Measurements from ENCODE around the gene COG2. TPM values are rescaled to one million over a fixed set of nuclear protein-coding genes. Genes with fewer than 3 reads are reported as not detected.

COG2 gene
- total and polyA plus RNA-seq, 2 of the 13 experiments (the other 11 are each of a cell fraction or from before 2014, with no cell fraction given) = 16.8 to 36.3 TPM

DNA sequence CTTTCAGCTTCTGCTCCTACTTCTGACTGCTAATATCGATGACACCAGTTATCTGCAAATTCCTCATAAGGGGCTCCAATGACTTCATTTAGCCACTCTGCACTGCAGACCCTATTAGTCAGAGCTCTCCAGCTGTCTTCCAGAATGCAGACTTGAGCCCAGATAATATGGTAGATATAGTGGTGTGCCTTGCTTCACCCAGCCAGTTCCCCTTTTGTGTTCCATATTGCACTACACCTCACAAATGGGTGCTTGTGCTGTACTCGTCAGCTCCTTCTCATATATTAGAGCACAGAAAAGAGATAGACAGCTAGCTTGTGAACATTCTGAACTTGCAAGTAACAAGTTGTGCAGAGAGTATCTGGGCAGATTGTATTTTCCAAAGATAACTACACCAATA lies 23.7 kb upstream of the COG2 start:
- no peaks in the 10 kb centered on the region for H3K79me2 ChIP-seq (ENCODE audit: insufficient read depth, low read length)
- in situ Hi-C loops (cut with HindIII; ENCODE audit: extremely low pct_ligation_motif_present, low pct_unique_long_range_greater_than_20kb) (no loop called here), intact Hi-C loops (cut with micrococcal nuclease; ENCODE audit: unreplicated experiment) (no loop called here)
- no peaks in the 10 kb centered on the region for H3K36me3 ChIP-seq (replicated peaks in 1 of 2; ENCODE audit: control insufficient read depth in 1 of 2, insufficient read depth in 2 of 2, low read length in 2 of 2)
- no peak overlapping the region for H3K27ac ChIP-seq (ENCODE audit: extremely low read length, insufficient read depth, low read length)
- H3K27me3 ChIP-seq (ENCODE audit: control insufficient read depth in 1 of 2, insufficient read depth in 2 of 2, low read length in 2 of 2) = peaks cover 0 to 26% of the 10 kb centered on the region in 2 experiments; a peak in 4 of 5 replicates
- H4K20me1 ChIP-seq (ENCODE audit: insufficient read depth, low read length) = no peaks in the 10 kb centered on the region
- H3K4me2 ChIP-seq (ENCODE audit: low read depth, low read length) = no peak overlapping the region
- FAIRE-seq (no peak), ATAC-seq (no peak), DNase-seq (ENCODE audit: low spot score) (no peak)
- no TSS peak for BruUV-seq (replicated peaks)
- 28% methylated on average over 2 of the region's 2 CpGs for WGBS (ENCODE audit: low lambda C conversion rate)
- ChIA-PET CTCF (ENCODE audit: low intra/inter-chr PET ratio, low total read pairs) (no interaction called here), POLR2A (no interaction called here)
- H3K9ac ChIP-seq (ENCODE audit: insufficient read depth, low read depth, low read length) = no peak overlapping the region
- no peaks in the 10 kb centered on the region for H3K9me3 ChIP-seq (ENCODE audit: low read length)
- no peak for TF ChIP-seq SNAI1 (CRISPR knock-in tag; IDR thresholded peaks at IDR 0.05; ENCODE audit: borderline replicate concordance)
- TF ChIP-seq, protein P1, sequence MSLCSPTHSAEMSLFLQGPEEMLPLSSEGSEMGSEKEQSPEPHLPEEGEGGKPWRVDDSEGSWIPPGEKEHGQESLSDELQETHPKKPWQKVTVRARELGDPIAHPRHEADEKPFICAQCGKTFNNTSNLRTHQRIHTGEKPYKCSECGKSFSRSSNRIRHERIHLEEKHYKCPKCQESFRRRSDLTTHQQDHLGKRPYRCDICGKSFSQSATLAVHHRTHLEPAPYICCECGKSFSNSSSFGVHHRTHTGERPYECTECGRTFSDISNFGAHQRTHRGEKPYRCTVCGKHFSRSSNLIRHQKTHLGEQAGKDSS (CRISPR knock-in tag; IDR thresholded peaks at IDR 0.05; ENCODE audit: borderline replicate concordance, low read depth) = no peak
- no peak for TF ChIP-seq ZNF891 (CRISPR knock-in tag; IDR thresholded peaks at IDR 0.05)
- no peak for TF ChIP-seq KDM3A (CRISPR knock-in tag; IDR thresholded peaks at IDR 0.05; ENCODE audit: low read depth)
- TF ChIP-seq PAX8 (CRISPR knock-in tag; IDR thresholded peaks at IDR 0.05; ENCODE audit: borderline replicate concordance) = no peak
- no peak for TF ChIP-seq ATRX (CRISPR knock-in tag; IDR thresholded peaks at IDR 0.05; ENCODE audit: borderline replicate concordance)
- no peak for TF ChIP-seq MED13 (CRISPR knock-in tag; IDR thresholded peaks at IDR 0.05)
- TF ChIP-seq PPARG (CRISPR knock-in tag; conservative IDR thresholded peaks at IDR 0.05) = no peak
- no peak for TF ChIP-seq SYNCRIP (IDR thresholded peaks at IDR 0.05; ENCODE audit: insufficient read depth, low read depth, low read length)
- TF ChIP-seq KLF15 (CRISPR knock-in tag; IDR thresholded peaks at IDR 0.05; ENCODE audit: borderline replicate concordance) = no peak
- no peak for TF ChIP-seq ZNF75D (CRISPR knock-in tag; IDR thresholded peaks at IDR 0.05; ENCODE audit: borderline replicate concordance)
- no peak for TF ChIP-seq ZNF282 (IDR thresholded peaks at IDR 0.05; ENCODE audit: partially characterized antibody)
- TF ChIP-seq ZNF660 (CRISPR knock-in tag; IDR thresholded peaks at IDR 0.05; ENCODE audit: borderline replicate concordance, low read depth) = no peak
- no peak for TF ChIP-seq CAMTA2 (CRISPR knock-in tag; IDR thresholded peaks at IDR 0.05; ENCODE audit: borderline replicate concordance)
- TF ChIP-seq ZNF546 (CRISPR knock-in tag; conservative IDR thresholded peaks at IDR 0.05) = no peak
- TF ChIP-seq ZNF567 (CRISPR knock-in tag; IDR thresholded peaks at IDR 0.05; ENCODE audit: borderline replicate concordance) = no peak
- no peaks in the 10 kb centered on the region for H3K4me1 ChIP-seq (ENCODE audit: insufficient read depth, low read length)
- H3K4me3 ChIP-seq (replicated peaks in 1 of 3; ENCODE audit: insufficient read depth in 1 of 3, low read depth in 2 of 3, low read length in 3 of 3) = no peak overlapping the region
- H2AFZ ChIP-seq (ENCODE audit: low read length) = no peak overlapping the region
